Stimulated activated CD8-positive, alpha-beta memory T cell treated with anti-CD3 and anti-CD28 coated beads, Interleukin-7, amount 100 ng/mL, for 4 hours (primary cell): Measurements from ENCODE around the gene KLHL1.
"Not testable (repeated sequence)": the region's sequence is repeated elsewhere in the genome, so short reads cannot be mapped to it uniquely, and the experiment has no call there.

Experiments
- DNase-seq, 2 donors: peaks; one replicate each; pipeline ENCODE4 v3.0.0-alpha.2; 2020; ENCODE audit warnings: low read depth in 2 of 2

Gene KLHL1

GRCh38 chr13:70108356-70109105 is at the start of gene KLHL1:
KLHL1 (minus strand) TSS chr13:70108452; CDS start chr13:70107699, 753 bp downstream.
- no peak for DNase-seq

- not testable (repeated sequence) for DNase-seq
Observed at GRCh38 chr13:70142658-70143057, 34.4 kb upstream of the KLHL1 start.

- DNase-seq: no peak
Observed at GRCh38 chr13:70128098-70128497, 19.8 kb upstream of the KLHL1 start.

- no peak for DNase-seq
Observed at GRCh38 chr13:70125693-70126092, 17.4 kb upstream of the KLHL1 start.

- DNase-seq: no peak
Observed at GRCh38 chr13:70117338-70117905, 9.2 kb upstream of the KLHL1 start.

- DNase-seq: no peak
Observed at GRCh38 chr13:70107498-70108281, 562 bp downstream of the KLHL1 start, which contains the start of gene ATXN8OS. ATXN8OS (plus strand) TSS chr13:70107826.

GRCh38 chr13:70107125-70107497 is 1.1 kb downstream of the KLHL1 start:
- DNase-seq: no peak

- DNase-seq: no peak
Observed at GRCh38 chr13:70104481-70104880, 3.8 kb downstream of the KLHL1 start.

GRCh38 chr13:70098669-70099068 is 9.6 kb downstream of the KLHL1 start:
- DNase-seq: no peak

GRCh38 chr13:70090036-70090723 is 18.1 kb downstream of the KLHL1 start:
- no peak for DNase-seq

- DNase-seq: no peak
Observed at GRCh38 chr13:70088926-70089325, 19.3 kb downstream of the KLHL1 start.

- no peak for DNase-seq
Observed at GRCh38 chr13:70087247-70087646, 21.0 kb downstream of the KLHL1 start.

GRCh38 chr13:70080012-70080411 is 28.2 kb downstream of the KLHL1 start:
- DNase-seq: no peak

GRCh38 chr13:70054572-70054971 is 53.7 kb downstream of the KLHL1 start:
- no peak for DNase-seq

- no peak for DNase-seq
Observed at GRCh38 chr13:70051531-70051930, 56.7 kb downstream of the KLHL1 start.

GRCh38 chr13:70043685-70044084 is 64.6 kb downstream of the KLHL1 start:
- no peak for DNase-seq

GRCh38 chr13:70042193-70042592 is 66.1 kb downstream of the KLHL1 start:
- no peak for DNase-seq

- DNase-seq: no peak
Observed at GRCh38 chr13:70034286-70034685, 74.0 kb downstream of the KLHL1 start.

GRCh38 chr13:70027551-70027950 is 80.7 kb downstream of the KLHL1 start:
- DNase-seq: no peak

- DNase-seq: no peak
Observed at GRCh38 chr13:70023516-70023915, 84.7 kb downstream of the KLHL1 start.

- no peak for DNase-seq
Observed at GRCh38 chr13:70022646-70023045, 85.6 kb downstream of the KLHL1 start.

GRCh38 chr13:70016116-70016515 is 92.1 kb downstream of the KLHL1 start:
- DNase-seq: no peak
